SK-N-SH treated with all-trans-retinoic acid at 6 μM for 48 hours (cell line): ENCODE data around the gene DDX27.

ENCODE experiments used
- ARNTL ChIP-seq: fragments of 450-650 bp; formaldehyde crosslinking; IDR thresholded peaks from 2 replicates; pipeline ENCODE4 v1.5.0; 2020; ENCODE audit warnings: low read depth, mild to moderate bottlenecking, moderate library complexity, borderline replicate concordance
- GLIS3 ChIP-seq: fragments of 250-450 bp; sonication (Bioruptor Pico); IDR thresholded peaks from 2 replicates; pipeline ENCODE4 v1.5.0; 2020; ENCODE audit warnings: mild to moderate bottlenecking, moderate library complexity
- RARB ChIP-seq: fragments of 250-450 bp; sonication (Bioruptor Pico); IDR thresholded peaks from 2 replicates; pipeline ENCODE4 v1.8.0; 2021; ENCODE audit warnings: mild to moderate bottlenecking, moderate library complexity
- ZC3H10 ChIP-seq: fragments of 250-450 bp; sonication (Bioruptor Pico); IDR thresholded peaks from 2 replicates; pipeline ENCODE4 v1.5.1; 2021; ENCODE audit warnings: mild to moderate bottlenecking, moderate library complexity
- ZFP30 ChIP-seq: fragments of 450-650 bp; formaldehyde crosslinking; IDR thresholded peaks from 2 replicates; pipeline ENCODE4 v1.5.0; 2022; ENCODE audit warnings: mild to moderate bottlenecking, moderate library complexity
- ZNF70 ChIP-seq: fragments of 450-650 bp; formaldehyde crosslinking; IDR thresholded peaks from 2 replicates; pipeline ENCODE4 v1.5.0; 2020; ENCODE audit warnings: mild to moderate bottlenecking, moderate library complexity
- ZNF8 ChIP-seq: fragments of 450-650 bp; formaldehyde crosslinking; IDR thresholded peaks from 2 replicates; pipeline ENCODE4 v1.5.0; 2020; ENCODE audit warnings: mild to moderate bottlenecking, moderate library complexity
- TF ChIP-seq, protein P1 (sequence below): fragments of 250-450 bp; sonication (Bioruptor Pico); IDR thresholded peaks from 2 replicates; pipeline ENCODE4 v1.8.0; 2020; ENCODE audit warnings: mild to moderate bottlenecking, moderate library complexity, borderline replicate concordance
- TF ChIP-seq, protein P2 (sequence below): fragments of 250-450 bp; sonication (Bioruptor Pico); IDR thresholded peaks from 2 replicates; pipeline ENCODE4 v1.5.1; 2020; ENCODE audit warnings: low read depth, mild to moderate bottlenecking, moderate library complexity

- TF ChIP-seq, protein P1, sequence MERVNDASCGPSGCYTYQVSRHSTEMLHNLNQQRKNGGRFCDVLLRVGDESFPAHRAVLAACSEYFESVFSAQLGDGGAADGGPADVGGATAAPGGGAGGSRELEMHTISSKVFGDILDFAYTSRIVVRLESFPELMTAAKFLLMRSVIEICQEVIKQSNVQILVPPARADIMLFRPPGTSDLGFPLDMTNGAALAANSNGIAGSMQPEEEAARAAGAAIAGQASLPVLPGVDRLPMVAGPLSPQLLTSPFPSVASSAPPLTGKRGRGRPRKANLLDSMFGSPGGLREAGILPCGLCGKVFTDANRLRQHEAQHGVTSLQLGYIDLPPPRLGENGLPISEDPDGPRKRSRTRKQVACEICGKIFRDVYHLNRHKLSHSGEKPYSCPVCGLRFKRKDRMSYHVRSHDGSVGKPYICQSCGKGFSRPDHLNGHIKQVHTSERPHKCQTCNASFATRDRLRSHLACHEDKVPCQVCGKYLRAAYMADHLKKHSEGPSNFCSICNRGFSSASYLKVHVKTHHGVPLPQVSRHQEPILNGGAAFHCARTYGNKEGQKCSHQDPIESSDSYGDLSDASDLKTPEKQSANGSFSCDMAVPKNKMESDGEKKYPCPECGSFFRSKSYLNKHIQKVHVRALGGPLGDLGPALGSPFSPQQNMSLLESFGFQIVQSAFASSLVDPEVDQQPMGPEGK (CRISPR knock-in tag) = no peak
- TF ChIP-seq RARB (no peak), ZNF8 (CRISPR knock-in tag) (no peak), ARNTL (CRISPR knock-in tag) (no peak), ZC3H10 (CRISPR knock-in tag) (no peak), ZFP30 (CRISPR knock-in tag) (no peak), GLIS3 (no peak), ZNF70 (CRISPR knock-in tag) (no peak)
- TF ChIP-seq, protein P2, sequence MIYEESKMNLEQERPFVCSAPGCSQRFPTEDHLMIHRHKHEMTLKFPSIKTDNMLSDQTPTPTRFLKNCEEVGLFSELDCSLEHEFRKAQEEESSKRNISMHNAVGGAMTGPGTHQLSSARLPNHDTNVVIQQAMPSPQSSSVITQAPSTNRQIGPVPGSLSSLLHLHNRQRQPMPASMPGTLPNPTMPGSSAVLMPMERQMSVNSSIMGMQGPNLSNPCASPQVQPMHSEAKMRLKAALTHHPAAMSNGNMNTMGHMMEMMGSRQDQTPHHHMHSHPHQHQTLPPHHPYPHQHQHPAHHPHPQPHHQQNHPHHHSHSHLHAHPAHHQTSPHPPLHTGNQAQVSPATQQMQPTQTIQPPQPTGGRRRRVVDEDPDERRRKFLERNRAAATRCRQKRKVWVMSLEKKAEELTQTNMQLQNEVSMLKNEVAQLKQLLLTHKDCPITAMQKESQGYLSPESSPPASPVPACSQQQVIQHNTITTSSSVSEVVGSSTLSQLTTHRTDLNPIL (CRISPR knock-in tag) = no peak
Observed at GRCh38 chr20:49248879-49249665, 29.9 kb downstream of the DDX27 start.
